K562 treated with DMSO at 1 percent for 24 hours (cell line): ENCODE data around the gene FOXF1. TPM values are rescaled to one million over a fixed set of nuclear protein-coding genes. Genes with fewer than 3 reads are reported as not detected.

Experiments used
- total RNA-seq: library from RNA; unstranded; fragments of 300-600 nt; gene quantifications from 2 replicates; pipeline ENCODE4 v1.2.3, GENCODE V29; 2022; ENCODE audit warnings: low read depth; ENCODE audit not compliant: insufficient read depth

The FOXF1 gene
- not detected in 2 replicates for total RNA-seq

GRCh38 chr16:86510465-86511261, at the start of gene FOXF1:
TSS of gene FOXF1 (plus strand) at chr16:86510527. CDS start at chr16:86510570, 43 bp downstream.

DNA sequence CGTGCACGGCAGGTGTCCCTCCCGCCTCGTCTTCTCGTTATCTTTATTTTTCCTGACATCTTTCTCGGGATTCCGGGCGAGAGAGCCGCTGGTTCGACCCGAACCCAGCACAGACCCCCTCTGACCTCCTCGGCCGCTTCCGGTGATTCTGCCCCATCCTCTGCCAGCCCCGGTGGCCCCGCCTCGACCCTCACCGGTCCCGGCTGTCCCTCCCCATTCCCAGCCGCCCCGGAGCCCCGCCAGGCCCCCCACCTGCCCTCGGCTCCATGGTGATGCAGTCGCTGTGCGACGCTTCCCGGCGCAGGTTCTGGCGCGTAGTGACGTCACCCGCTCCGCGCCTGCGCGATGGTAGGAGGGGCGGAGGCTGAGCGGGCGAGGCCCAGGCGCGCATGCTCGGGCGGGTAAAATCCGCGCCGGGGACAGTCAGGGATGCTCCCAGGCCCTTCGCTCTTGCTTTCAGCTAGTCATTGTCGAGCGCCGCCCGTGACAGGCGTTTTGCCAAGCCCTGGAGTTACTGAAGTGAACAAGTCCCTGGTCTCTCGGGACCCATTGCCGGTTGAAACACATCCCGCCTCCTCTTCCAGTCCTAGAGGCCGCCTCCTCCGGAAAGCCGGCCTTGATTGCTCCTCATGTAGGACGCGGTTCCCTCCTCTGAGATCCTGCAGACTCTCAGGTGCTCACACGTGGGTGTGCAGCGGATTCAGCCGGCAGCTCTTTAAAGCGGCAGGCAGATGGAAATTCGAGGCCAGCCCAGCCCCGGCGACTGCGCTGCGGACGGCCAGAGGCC, 44.8 kb downstream of the FOXF1 start, which contains the start of gene MTHFSD:
Gene MTHFSD, minus strand, starts transcription at position 319 of the 787 bp plus-strand sequence. Its CDS starts 51 bp downstream, at position 268.

Other genes starting within 250 kb of the FOXF1 start
- 10.8 and 11.6 TPM in 2 replicates for gene MTHFSD, start 44.7 kb downstream of the FOXF1 start, total RNA-seq
- 0.73 and 0.82 TPM in 2 replicates for gene FOXC2, start 56.3 kb downstream of the FOXF1 start, total RNA-seq
- gene FOXL1, start 68.0 kb downstream of the FOXF1 start, total RNA-seq, result 0.08 TPM in 1 of 2 replicates, not detected in the other